Suprapubic skin (tissue), 4 donors: ENCODE results near the gene NR1H4.

Experiments used
- CTCF ChIP-seq, 2 donors: fragments of 200-600 bp in 1 of 2; fragments of 450-650 bp in 1 of 2; sonication (generic) in 1 of 2; IDR thresholded peaks; one replicate each; pipeline ENCODE4 v1.5.1; 2016 to 2019; ENCODE audit warnings: antibody characterized with exemption in 2 of 2, mild to moderate bottlenecking in 1 of 2, moderate library complexity in 1 of 2
- EP300 ChIP-seq: sonication (generic); formaldehyde crosslinking; IDR thresholded peaks from one replicate; pipeline ENCODE4 v1.6.1; 2017; ENCODE audit warnings: antibody characterized with exemption
- POLR2A ChIP-seq, 2 donors: fragments of 450-650 bp; IDR thresholded peaks; one replicate each; pipeline ENCODE4 v1.6.1; 2017; ENCODE audit warnings: antibody characterized with exemption in 2 of 2, mild to moderate bottlenecking in 2 of 2, moderate library complexity in 2 of 2
- POLR2AphosphoS5 ChIP-seq, 3 donors: sonication (generic); formaldehyde crosslinking; IDR thresholded peaks; one replicate each; pipeline ENCODE4 v1.6.1; 2017; ENCODE audit warnings: antibody characterized with exemption in 3 of 3

GRCh38 chr12:100493396-100494012 lies 19.8 kb downstream of the NR1H4 start:
- TF ChIP-seq POLR2A (IDR thresholded peaks at IDR 0.05) (no peak), CTCF (IDR thresholded peaks at IDR 0.05) (no peak), POLR2AphosphoS5 (IDR thresholded peaks at IDR 0.05) (no peak), EP300 (no peak)
